Stimulated activated CD4-positive, alpha-beta T cell treated with anti-CD3 and anti-CD28 coated beads, TNF-alpha, amount 100 ng/mL, for 24 hours (primary cell): Measurements from ENCODE around the gene ECE2.
"Not testable (repeated sequence)": the region's sequence is repeated elsewhere in the genome, so short reads cannot be mapped to it uniquely, and the experiment has no call there.

ENCODE experiments used
- DNase-seq, 3 experiments: peaks; one replicate each; pipeline ENCODE4 v3.0.0-alpha.2; 2020; ENCODE audit warnings: low read depth in 3 of 3

The ECE2 gene

GRCh38 chr3:184336547-184337398 is 61.0 kb downstream of the ECE2 start:
- DNase-seq: no peak

GRCh38 chr3:184337399-184337714 is 61.5 kb downstream of the ECE2 start, which contains the start of gene FAM131A:
Gene FAM131A (plus strand): TSS chr3:184337600. CDS start chr3:184337631, 31 bp downstream.
- no peak for DNase-seq

GRCh38 chr3:184337981-184338380 is 62.2 kb downstream of the ECE2 start:
- DNase-seq: no peak

- DNase-seq: no peak
Measured at GRCh38 chr3:184338511-184338945, 62.7 kb downstream of the ECE2 start.

GRCh38 chr3:184339001-184339400 is 63.2 kb downstream of the ECE2 start:
- no peak for DNase-seq

DNA sequence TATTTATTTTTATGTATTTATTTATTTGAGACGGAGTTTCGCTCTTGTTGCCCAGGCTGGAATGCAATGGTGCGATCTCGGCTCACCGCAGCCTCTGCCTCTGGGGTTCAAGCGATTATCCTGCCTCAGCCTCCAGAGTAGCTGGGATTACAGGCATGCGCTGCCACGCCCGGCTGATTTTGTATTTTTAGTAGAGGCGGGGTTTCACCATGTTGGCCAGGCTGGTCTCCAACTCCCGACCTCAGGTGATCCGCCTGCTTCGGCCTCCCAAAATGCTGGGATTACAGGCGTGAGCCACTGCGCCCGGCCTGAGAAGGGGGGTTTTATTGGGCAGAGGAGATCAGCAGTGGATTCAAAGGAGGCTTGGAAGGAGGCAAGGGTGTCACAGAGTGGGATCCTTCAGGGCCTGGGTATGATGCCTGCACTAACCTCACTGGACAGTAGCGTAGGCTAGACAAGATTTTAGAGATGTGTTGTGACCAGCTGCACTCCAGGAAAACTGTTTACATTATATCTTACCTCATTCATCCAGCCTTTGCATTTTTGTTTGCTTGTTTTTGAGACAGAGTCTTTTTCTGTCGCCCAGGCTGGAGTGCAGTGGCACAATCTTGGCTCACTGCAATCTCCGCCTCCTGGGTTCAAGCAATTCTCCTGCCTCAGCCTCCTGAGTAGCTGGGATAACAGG is 63.8 kb downstream of the ECE2 start:
- not testable (repeated sequence) for DNase-seq

GRCh38 chr3:184341925-184342324 is 66.1 kb downstream of the ECE2 start:
- no peak for DNase-seq
